Measurements from ENCODE around the gene ERC2.

The ERC2 gene

GRCh38 chr3:55467099-55467498 lies 1001.2 kb downstream of the ERC2 start:
- DNase-seq: no peak

DNA sequence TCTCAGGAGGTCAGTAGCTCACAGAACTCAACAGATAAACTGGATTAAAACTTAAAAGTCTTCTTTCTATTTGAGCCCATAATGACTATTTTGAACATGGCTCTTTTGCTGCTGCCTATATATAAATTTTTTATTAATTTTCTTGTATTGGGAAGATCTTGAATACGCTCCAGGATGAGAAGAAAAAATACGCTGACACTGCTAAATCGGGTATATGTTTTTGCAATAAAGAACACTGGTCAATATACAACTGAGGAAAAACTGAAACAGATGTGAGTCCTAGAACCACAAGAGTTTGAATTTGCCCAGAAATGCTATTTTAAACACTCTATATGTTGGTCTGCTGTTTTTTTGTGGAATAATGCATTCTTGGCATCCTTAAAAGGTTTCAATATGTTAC lies 1001.7 kb downstream of the ERC2 start:
- no peak for DNase-seq

DNA sequence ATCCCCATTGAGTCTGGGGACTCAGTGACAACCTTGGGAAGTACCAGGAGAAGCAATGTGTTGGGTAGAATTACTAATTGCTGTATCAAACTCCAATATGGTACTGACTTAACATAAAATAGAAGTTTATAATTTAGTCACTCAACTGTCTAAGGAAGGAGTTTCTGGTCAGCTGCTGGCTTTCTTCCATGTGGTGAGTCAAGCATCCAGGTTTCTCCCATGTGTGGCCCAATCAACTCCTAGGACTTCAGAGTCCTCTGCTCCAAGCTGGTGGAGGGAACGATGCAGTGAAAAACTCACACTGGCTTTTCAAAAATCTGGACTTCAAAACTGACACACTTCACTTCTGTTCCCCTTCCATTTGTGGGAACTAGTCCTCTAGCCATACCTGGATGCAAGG lies 1006.4 kb downstream of the ERC2 start:
- DNase-seq: no peak

DNA sequence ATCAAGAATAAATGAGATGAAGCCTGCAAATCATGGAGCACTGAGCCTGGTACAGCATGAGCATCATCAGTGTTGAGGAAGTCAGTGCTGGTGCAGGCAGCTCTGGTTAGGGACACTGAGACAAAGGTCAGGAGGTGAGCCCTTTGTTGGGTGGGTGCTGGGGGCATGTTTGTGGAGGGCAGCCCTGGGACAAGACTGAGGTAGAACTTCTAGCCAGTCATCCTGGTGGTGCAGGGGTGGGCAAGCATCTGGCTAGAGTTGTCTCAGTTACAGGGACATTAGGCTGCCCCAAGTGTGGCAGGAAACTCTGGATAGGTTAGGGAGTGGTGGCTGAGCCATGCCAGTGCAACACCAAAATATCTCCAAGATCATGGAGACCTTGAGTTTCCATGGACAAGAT lies 1008.4 kb downstream of the ERC2 start:
- DNase-seq: no peak
